AG04449 (cell line): Measurements from ENCODE around the gene NDUFA11.

Source experiments
- CTCF ChIA-PET: fragments of 350-600 bp; formaldehyde crosslinking; extraction: SDS; loops from one replicate; lab custom pipeline; 2021; ENCODE audit warnings: antibody characterized with exemption; lab: Yijun Ruan, JAX
- POLR2A ChIA-PET: fragments of 400-600, 350-600 bp; formaldehyde crosslinking; extraction: SDS; loops from one replicate; lab custom pipeline; 2020; ENCODE audit warnings: antibody characterized with exemption, inconsistent platforms; lab: Yijun Ruan, JAX
- DNase-seq: peaks from one replicate; pipeline ENCODE4 v3.0.0-alpha.2; 2010; ENCODE audit warnings: low read depth, low spot score
- H3K4me3 ChIP-seq: 2 replicates; pipeline ENCODE4 v1.5.1; 2011; ENCODE audit warnings: low read depth, mild to moderate bottlenecking, control low read depth, low read length
- TF ChIP-seq, protein P1 (sequence below): IDR thresholded peaks from one replicate; pipeline ENCODE4 v1.5.1; 2011; ENCODE audit warnings: mild to moderate bottlenecking, moderate library complexity, low read length, control low read depth, inconsistent platforms; ENCODE audit not compliant: insufficient read depth; ENCODE audit errors: missing control alignments

The NDUFA11 gene

GRCh38 chr19:5882421-5882968 lies 21.1 kb downstream of the NDUFA11 start:
- ChIA-PET POLR2A (no interaction called here), CTCF (interaction anchor here (1.3 to 7.5 kb wide), 4 partner anchors 9 to 78 kb away, joined by 3 to 38 read pairs (median 6); partner anchors contain the start of gene NRTN)
- TF ChIP-seq, protein P1, sequence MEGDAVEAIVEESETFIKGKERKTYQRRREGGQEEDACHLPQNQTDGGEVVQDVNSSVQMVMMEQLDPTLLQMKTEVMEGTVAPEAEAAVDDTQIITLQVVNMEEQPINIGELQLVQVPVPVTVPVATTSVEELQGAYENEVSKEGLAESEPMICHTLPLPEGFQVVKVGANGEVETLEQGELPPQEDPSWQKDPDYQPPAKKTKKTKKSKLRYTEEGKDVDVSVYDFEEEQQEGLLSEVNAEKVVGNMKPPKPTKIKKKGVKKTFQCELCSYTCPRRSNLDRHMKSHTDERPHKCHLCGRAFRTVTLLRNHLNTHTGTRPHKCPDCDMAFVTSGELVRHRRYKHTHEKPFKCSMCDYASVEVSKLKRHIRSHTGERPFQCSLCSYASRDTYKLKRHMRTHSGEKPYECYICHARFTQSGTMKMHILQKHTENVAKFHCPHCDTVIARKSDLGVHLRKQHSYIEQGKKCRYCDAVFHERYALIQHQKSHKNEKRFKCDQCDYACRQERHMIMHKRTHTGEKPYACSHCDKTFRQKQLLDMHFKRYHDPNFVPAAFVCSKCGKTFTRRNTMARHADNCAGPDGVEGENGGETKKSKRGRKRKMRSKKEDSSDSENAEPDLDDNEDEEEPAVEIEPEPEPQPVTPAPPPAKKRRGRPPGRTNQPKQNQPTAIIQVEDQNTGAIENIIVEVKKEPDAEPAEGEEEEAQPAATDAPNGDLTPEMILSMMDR = no peak
- DNase-seq = no peak
- H3K4me3 ChIP-seq = no peak overlapping the region

DNA sequence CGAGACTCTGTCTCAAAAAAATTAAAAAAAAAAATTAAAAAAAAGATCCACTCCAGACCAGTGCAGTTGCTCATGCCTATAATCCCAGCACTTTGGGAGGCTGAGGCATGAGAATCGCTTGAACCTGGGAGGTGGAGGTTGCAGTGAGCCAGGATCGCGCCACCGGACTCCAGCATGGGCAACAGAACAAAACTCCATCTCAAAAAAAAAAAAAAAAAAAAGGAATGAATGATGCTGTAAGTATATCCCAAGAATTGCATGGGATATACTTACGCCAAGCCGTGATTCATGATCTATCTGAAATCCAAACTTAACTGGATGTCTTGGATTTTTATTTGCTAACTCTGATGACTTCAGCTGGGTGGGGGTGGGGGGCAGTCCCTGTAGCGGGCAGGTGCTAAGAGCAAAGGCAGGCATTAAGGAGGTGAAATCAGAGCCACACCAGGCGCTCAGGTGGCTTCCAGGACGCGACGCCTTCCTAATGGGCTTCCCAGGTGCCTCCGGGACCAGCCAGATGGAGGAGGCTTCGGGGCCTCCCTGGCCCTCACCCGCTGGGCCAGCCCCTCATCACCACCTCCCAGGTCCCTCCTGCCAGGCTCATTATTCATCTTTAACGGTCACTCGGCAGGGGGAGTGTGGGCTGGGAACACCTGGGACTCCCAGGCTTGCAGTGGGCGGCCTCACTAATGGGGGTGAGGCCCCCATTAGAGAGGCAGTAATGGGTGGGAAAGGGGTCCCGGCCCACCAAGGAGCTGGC lies 21.9 kb downstream of the NDUFA11 start:
- H3K4me3 ChIP-seq = no peak overlapping the region
- TF ChIP-seq, protein P1 = no peak
- ChIA-PET CTCF (interaction anchor here (1.3 to 7.5 kb wide), 3 partner anchors 10 to 78 kb away, joined by 3 to 38 read pairs (median 5); partner anchors contain the start of gene NRTN), POLR2A (no interaction called here)
- DNase-seq = no peak

DNA sequence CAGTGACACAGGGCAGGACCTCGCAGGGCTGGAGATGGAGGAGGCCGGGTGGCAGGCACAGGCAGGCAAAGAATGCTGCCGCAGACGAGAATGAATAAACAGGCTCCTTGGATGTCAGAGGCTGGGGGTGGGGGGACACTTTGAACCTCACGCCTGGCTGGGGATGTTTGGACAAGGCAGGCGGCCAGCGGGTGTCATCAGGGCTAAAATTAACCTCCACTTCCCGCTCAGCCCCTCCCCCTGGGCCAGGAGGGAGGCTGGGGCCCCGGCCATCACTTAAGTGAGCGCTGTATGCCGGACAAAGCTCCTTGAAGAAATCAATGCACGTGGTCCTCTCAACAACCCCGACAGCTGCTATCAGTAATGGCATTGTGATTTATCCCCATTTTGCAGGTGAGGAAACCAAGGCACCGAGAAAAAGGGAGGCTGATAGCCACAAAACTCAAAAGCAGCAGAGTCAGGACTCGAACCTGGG lies 22.9 kb downstream of the NDUFA11 start:
- no peak overlapping the region for H3K4me3 ChIP-seq
- TF ChIP-seq, protein P1 = no peak
- POLR2A ChIA-PET = no interaction called here
- CTCF ChIA-PET = interaction anchor here (2.1 to 3.0 kb wide), 2 partner anchors 74 to 77 kb away, joined by 5 to 13 read pairs; no protein-coding TSS in a partner anchor
- DNase-seq = peak; percentile 54

GRCh38 chr19:5880196-5880595 lies 23.4 kb downstream of the NDUFA11 start:
- ChIA-PET POLR2A (interaction anchor here (0.6 kb wide), 1 partner anchor 9 kb away, joined by 3 read pairs; no protein-coding TSS in a partner anchor), CTCF (interaction anchor here (2.1 to 3.0 kb wide), 2 partner anchors 74 to 76 kb away, joined by 5 to 13 read pairs; no protein-coding TSS in a partner anchor)
- TF ChIP-seq, protein P1 = no peak
- DNase-seq = no peak
- H3K4me3 ChIP-seq = no peak overlapping the region

GRCh38 chr19:5877882-5878281 lies 25.7 kb downstream of the NDUFA11 start:
- POLR2A ChIA-PET = no interaction called here

More at GRCh38 chr19:5877882-5878281, 25.7 kb downstream of the NDUFA11 start:
- H3K4me3 ChIP-seq = no peak overlapping the region
- CTCF ChIA-PET = interaction anchor here (1.0 to 1.8 kb wide), 2 partner anchors 9 to 14 kb away, joined by 3 to 4 read pairs; no protein-coding TSS in a partner anchor
- no peak for DNase-seq
- TF ChIP-seq, protein P1 = no peak
